Hematopoietic multipotent progenitor cell treated with erythropoietin and hydrocortisone succinate and interleukin-3 and kit ligand, for 17 days (in vitro differentiated cells): ENCODE measurements around the gene HS3ST4.
A peak's percentile ranks its signal among the peaks of the same experiment; 100 is the strongest.

Experiments used
- DNase-seq: peaks from one replicate; pipeline ENCODE4 v3.0.0-alpha.2; 2015; ENCODE audit warnings: low spot score

The HS3ST4 gene

GRCh38 chr16:25691519-25692091 lies at the start of gene HS3ST4:
Gene HS3ST4 (plus strand): TSS chr16:25691959.
- DNase-seq = no peak

GRCh38 chr16:25643633-25644032 lies 48.1 kb upstream of the HS3ST4 start:
- DNase-seq = no peak

DNA sequence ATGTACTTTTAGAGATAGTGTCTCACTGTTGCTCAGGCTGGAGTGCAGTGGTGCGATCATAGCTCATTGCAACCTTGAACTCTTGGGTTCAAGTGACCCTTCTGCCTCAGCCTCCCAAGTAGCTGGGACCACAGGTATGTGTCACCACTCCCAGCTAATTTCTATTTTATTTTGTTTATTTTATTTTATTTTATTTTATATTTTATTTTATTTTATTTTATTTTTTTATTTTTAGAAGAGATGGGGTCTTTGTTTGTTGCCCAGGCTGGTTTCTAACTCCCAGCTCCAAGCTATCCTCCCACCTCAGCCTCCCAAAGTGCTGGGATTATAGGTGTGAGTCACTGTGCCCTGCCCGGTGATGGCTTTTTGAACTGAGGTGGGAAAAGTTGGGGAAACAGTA lies 35.1 kb upstream of the HS3ST4 start:
- DNase-seq = no peak

- no peak for DNase-seq
Observed at GRCh38 chr16:25676820-25677219, 14.9 kb upstream of the HS3ST4 start.

DNA sequence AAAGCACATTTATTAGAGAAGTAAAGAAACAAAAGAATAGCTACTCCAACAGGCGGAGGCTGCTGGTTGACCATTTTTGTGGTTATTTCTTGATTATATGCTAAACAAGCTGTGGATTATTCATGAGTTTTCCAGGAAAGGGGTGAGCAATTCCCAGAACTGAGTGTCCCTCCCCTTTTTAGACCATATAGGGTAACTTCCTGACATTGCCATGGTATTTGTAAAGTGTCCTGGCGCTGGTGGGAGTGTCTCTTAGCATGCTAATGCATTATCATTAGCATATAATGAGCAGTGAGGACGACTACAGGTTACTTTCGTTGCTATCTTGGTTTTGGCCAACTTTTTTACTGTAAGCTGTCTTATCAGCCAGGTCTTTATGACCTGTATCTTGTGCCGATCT lies 12.2 kb upstream of the HS3ST4 start:
- no peak for DNase-seq

- no peak for DNase-seq
Observed at GRCh38 chr16:25689137-25689836, 2.5 kb upstream of the HS3ST4 start.

DNA sequence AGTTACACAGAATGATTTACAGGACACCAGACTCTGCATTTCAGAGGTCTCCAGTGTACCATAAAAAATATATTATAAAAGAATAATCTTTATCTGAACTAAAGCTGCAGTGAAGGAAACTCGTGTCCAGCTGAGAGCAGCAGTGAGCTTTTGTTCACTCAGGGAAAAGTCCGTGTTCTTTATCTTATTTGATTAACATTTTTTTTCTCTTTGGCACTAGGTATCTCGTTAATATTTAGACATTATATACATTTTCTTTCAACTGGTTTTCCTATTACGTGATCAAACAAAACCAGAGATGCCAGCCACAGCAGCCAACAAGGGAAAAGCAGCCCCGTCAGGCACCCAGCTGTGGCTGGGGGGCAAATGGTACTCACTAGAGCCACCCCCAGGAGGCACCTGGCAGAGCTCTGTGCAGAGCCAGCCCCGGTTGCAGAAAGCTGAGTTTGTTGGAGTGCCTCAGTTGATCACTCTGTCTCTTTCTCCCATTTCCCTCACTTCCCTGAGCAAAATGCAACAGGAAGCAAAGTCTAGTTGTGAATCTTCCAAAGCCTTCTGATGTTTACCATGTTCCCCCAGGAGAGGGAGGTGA lies 1.1 kb upstream of the HS3ST4 start:
- no peak for DNase-seq

- no peak for DNase-seq
Observed at GRCh38 chr16:25692351-25692741, 587 bp downstream of the HS3ST4 start.

DNA sequence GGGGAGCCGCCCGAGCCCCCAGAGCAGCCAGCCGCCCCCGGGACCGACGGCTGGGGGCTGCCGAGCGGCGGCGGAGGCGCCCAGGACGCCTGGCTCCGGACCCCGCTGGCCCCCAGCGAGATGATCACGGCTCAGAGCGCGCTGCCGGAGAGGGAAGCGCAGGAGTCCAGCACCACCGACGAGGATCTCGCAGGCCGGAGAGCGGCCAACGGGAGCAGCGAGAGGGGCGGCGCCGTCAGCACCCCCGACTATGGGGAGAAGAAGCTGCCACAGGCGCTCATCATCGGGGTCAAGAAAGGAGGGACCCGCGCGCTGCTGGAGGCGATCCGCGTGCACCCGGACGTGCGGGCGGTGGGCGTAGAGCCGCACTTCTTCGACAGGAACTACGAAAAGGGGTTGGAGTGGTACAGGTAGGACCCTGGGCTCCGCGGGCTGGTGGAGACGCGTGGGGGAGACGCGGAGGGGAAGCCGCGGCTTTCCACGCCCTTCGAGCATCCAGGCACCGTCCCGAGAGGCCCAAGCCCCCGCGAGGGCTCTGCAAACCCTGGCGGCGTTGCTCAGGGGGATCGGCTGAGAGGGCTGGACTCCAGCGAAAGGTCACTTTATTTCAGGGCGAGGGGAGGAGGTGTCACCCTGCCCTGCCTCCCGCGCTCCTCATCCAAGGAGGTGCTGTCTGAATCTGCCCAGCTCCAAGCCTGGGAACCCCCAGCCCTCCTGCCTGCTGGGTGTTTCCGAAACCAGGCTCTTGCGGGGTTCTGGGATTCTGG lies 1.2 kb downstream of the HS3ST4 start:
- no peak for DNase-seq

DNA sequence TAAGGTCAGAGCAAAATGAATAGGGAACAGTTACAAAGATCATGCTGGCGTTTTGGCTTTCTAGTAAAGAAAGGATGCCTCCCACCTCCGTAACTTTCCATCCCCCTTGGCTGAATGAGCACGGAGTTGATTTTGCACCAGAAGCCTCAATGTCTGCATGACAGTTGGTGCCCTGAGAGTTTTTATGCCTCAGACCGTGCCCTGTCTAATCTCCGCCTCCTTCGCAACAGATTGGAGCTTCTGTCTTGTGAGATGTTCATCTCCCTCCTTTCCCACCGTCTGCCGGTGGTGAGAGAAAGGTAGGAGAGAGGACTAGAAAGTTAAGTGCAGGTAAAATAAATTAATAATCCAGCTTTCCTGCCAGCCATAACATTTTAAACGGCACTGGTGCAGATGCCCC lies 1.9 kb downstream of the HS3ST4 start:
- no peak for DNase-seq

DNA sequence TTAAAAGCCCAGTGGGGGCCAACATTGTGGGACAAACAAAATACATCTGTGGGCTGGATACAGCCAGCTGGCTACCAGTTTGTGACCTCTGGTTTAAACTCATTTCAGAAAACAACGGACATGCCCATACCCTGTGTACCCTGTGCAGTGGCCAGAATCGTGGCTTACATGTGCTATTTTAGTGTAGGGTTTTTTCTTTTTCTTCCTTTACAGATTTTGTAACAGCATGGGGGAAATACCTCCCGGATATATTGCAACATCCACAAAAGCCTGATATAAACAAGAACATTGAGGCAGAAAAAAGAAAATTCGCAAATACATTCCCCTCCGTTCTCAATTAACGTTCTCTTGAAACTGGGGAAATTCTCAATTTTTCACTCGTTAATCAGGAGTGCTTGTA lies 7.3 kb downstream of the HS3ST4 start:
- DNase-seq = no peak

DNA sequence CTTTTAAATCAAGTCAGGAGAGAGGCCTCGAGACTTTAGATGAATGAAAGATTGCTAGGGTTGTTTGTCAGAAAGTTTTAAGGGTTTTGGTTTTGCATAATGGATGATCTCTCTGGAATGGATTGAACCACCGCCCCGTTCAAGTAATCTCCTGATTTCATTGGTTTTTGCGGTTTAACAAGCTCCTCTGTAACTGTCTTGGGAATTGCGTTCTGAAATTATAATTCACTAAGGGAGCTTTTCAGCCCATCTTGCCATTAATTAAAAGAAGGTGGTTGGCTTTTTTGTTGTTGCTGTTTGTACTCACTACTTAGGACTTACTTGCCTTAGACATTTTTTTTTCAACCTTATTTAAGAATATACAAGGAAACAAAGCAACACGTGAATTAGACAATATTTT lies 8.8 kb downstream of the HS3ST4 start:
- no peak for DNase-seq

DNA sequence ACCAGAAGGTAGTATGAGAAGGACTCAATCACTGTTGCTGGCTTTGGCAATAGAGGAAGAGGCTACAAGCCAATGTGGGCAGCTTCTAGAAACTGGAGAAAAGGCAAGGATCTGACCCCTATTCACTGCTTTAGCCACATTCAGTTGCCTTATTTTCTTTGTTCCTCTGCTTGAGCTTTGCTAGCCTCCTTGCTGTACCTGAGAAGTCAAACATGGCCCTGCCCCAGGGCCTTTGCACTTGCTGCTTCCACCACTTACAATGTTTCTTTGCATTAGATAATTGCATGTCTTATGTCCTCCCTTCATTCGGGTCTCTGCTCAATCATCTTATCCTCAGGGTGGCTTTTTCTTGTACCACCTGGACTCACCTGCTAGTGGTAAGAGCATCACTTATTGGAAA lies 15.8 kb downstream of the HS3ST4 start:
- DNase-seq = no peak

- peak; percentile 6 for DNase-seq
Observed at GRCh38 chr16:25707982-25708583, 16.3 kb downstream of the HS3ST4 start.

DNA sequence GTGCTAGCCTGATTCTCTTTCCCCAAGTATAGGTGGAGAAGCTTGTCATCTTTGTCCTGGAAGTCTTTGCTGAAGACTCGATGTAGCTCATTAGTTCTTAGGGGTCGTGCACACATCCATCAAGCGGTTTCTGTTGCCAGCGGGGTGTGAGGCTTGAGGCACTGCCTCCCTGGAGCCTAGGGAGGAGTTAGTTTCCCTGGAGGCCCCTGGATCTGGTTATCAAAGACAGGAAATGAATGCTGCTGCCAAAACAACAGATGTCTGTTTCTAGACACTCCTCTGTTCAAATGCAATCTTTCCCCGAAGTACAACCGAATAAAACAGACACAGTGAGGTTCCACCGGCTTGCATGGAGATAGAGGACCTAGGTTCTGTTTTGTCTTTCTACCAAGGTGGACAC lies 17.5 kb downstream of the HS3ST4 start:
- no peak for DNase-seq

GRCh38 chr16:25713785-25714570 lies 22.2 kb downstream of the HS3ST4 start:
- DNase-seq = no peak

DNA sequence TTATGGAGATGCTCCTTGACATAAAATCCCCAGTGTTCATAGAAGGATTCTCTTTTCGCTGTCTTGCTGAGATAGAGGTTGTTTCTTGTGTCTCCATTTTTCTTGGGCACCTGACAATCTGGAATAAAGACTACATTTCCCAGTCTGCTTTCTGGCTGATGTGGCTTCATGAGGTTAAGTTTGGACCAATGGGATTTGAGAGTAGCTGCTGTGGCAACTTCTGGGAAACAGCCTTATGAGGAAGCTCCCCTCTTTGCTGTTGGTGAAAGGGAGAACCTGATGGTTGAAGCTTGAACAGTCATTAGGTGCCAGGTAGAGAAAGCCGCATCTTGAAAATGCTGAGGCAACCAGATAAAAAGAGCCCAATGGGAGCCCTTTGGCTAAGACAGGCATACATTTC lies 24.4 kb downstream of the HS3ST4 start:
- DNase-seq = no peak

- no peak for DNase-seq
Observed at GRCh38 chr16:25721439-25721838, 29.7 kb downstream of the HS3ST4 start.

DNA sequence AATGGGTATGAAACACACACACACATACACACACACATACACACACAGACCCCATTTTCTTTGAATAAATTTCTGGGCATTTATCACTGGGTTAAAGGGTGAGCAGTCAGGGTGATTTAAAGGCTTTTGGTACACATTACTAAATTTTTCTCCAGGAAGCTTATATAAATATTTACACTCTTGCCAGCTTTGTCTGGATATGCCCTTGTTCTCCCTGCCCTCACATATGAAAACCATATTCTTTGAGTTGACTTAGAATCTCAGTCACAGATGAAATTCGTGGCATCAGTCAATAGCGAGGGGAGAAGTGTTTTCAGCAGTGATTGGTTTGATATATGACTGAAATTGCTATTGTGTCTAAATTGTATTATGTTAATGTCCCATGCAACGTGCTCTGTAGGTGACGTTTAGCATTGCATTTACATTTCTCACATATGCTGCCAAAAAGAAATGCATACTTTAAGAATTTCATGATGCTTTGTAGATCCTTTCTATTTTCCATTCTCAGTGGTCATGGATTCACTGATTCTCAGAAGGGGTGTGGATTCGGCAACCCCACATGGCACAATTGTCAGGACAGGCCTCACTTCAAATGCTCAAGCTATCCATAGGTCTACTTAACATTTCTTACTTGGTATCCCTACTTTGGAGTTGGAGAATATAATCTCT lies 34.8 kb downstream of the HS3ST4 start:
- DNase-seq = no peak

GRCh38 chr16:25729188-25729915 lies 37.6 kb downstream of the HS3ST4 start:
- no peak for DNase-seq

GRCh38 chr16:25730396-25730795 lies 38.6 kb downstream of the HS3ST4 start:
- no peak for DNase-seq
